ENCODE measurements around the gene TOMM6.

DNA sequence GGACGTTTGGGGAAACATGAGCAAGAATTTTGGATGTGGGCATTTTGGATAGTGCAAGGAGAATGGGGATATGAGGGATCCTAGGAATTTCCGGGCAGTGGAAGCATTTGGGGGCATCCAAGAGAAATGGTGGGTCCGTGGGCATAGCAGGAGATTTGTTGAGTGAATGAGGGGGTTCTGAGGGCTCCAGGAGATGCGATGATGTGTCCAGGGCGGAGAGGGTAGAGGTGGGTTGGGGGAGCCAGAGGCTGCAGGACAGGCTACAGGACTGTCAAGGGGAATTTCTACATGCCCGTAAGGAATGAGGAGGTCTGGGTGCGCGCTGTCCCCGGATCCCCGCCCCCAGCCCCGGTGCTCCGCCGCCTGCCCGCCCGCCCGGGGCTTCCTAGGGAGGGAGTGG, 8.2 kb upstream of the TOMM6 start:
- TF ChIP-seq, protein P1, sequence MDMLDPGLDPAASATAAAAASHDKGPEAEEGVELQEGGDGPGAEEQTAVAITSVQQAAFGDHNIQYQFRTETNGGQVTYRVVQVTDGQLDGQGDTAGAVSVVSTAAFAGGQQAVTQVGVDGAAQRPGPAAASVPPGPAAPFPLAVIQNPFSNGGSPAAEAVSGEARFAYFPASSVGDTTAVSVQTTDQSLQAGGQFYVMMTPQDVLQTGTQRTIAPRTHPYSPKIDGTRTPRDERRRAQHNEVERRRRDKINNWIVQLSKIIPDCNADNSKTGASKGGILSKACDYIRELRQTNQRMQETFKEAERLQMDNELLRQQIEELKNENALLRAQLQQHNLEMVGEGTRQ (IDR thresholded peaks at IDR 0.05; ENCODE audit: borderline replicate concordance, low read depth, low read length), result no peak
- TF ChIP-seq, protein P2, sequence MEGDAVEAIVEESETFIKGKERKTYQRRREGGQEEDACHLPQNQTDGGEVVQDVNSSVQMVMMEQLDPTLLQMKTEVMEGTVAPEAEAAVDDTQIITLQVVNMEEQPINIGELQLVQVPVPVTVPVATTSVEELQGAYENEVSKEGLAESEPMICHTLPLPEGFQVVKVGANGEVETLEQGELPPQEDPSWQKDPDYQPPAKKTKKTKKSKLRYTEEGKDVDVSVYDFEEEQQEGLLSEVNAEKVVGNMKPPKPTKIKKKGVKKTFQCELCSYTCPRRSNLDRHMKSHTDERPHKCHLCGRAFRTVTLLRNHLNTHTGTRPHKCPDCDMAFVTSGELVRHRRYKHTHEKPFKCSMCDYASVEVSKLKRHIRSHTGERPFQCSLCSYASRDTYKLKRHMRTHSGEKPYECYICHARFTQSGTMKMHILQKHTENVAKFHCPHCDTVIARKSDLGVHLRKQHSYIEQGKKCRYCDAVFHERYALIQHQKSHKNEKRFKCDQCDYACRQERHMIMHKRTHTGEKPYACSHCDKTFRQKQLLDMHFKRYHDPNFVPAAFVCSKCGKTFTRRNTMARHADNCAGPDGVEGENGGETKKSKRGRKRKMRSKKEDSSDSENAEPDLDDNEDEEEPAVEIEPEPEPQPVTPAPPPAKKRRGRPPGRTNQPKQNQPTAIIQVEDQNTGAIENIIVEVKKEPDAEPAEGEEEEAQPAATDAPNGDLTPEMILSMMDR (IDR thresholded peaks at IDR 0.05), result no peak
- TF ChIP-seq, protein P3, sequence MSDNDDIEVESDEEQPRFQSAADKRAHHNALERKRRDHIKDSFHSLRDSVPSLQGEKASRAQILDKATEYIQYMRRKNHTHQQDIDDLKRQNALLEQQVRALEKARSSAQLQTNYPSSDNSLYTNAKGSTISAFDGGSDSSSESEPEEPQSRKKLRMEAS (IDR thresholded peaks at IDR 0.05; ENCODE audit: low read depth), result no peak
- no peak for TF ChIP-seq POLR2AphosphoS5 (IDR thresholded peaks at IDR 0.05; ENCODE audit: low read depth, low read length)
- TF ChIP-seq EZH2phosphoT487 (IDR thresholded peaks at IDR 0.05; ENCODE audit: borderline replicate concordance, low read depth), result no peak
- TF ChIP-seq SIN3A (IDR thresholded peaks at IDR 0.05; ENCODE audit: borderline replicate concordance, low read depth, low read length), result no peak
- TF ChIP-seq, protein P4, sequence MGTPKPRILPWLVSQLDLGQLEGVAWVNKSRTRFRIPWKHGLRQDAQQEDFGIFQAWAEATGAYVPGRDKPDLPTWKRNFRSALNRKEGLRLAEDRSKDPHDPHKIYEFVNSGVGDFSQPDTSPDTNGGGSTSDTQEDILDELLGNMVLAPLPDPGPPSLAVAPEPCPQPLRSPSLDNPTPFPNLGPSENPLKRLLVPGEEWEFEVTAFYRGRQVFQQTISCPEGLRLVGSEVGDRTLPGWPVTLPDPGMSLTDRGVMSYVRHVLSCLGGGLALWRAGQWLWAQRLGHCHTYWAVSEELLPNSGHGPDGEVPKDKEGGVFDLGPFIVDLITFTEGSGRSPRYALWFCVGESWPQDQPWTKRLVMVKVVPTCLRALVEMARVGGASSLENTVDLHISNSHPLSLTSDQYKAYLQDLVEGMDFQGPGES (IDR thresholded peaks at IDR 0.05; ENCODE audit: low read depth, low read length), result no peak
- TF ChIP-seq, protein P5, sequence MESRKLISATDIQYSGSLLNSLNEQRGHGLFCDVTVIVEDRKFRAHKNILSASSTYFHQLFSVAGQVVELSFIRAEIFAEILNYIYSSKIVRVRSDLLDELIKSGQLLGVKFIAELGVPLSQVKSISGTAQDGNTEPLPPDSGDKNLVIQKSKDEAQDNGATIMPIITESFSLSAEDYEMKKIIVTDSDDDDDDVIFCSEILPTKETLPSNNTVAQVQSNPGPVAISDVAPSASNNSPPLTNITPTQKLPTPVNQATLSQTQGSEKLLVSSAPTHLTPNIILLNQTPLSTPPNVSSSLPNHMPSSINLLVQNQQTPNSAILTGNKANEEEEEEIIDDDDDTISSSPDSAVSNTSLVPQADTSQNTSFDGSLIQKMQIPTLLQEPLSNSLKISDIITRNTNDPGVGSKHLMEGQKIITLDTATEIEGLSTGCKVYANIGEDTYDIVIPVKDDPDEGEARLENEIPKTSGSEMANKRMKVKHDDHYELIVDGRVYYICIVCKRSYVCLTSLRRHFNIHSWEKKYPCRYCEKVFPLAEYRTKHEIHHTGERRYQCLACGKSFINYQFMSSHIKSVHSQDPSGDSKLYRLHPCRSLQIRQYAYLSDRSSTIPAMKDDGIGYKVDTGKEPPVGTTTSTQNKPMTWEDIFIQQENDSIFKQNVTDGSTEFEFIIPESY (IDR thresholded peaks at IDR 0.05; ENCODE audit: borderline replicate concordance, low read depth), result no peak
- TF ChIP-seq TCF12 (IDR thresholded peaks at IDR 0.05), result no peak
- no peak for TF ChIP-seq FOXM1 (IDR thresholded peaks at IDR 0.05; ENCODE audit: low read depth)
- no peak for TF ChIP-seq TAF1 (IDR thresholded peaks at IDR 0.05; ENCODE audit: borderline replicate concordance, low read depth, low read length)
- no peak for TF ChIP-seq YY1 (IDR thresholded peaks at IDR 0.05; ENCODE audit: low read depth)
- TF ChIP-seq GABPA (IDR thresholded peaks at IDR 0.05; ENCODE audit: low read depth), result no peak

All from SK-N-SH (cell line).